Stimulated activated CD8-positive, alpha-beta memory T cell treated with anti-CD3 and anti-CD28 coated beads, Interleukin-7, amount 100 ng/mL, for 24 hours (primary cell): ENCODE measurements around the gene RCN2.
"Not testable (repeated sequence)": the region's sequence is repeated elsewhere in the genome, so short reads cannot be mapped to it uniquely, and the experiment has no call there.

Experiments
- DNase-seq: peaks from one replicate; pipeline ENCODE4 v3.0.0-alpha.2; 2020; ENCODE audit warnings: low read depth

Gene RCN2

GRCh38 chr15:76931397-76932134 lies at the start of gene RCN2:
Gene RCN2, plus strand, starts transcription at chr15:76931749. Its CDS starts 93 bp downstream, at chr15:76931842.
- DNase-seq = peak; percentile 84

DNA sequence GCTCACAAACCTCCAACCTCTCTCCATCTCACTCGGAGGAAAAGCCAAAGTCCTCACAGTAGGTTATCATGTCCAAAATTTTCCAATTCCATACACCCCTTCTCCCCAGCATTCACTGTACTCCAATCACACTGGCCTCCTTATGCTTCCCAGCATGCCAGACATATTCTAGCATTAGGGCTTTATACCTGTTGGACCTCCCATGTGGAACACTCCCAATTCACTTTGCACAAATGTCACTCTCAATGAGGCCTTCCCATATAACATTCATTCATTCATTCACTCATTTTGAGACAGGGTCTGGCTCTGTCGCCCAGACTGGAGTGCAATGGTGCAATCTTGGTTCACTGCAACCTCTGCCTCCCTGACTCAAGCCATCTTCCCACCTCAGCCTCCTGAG lies 46.3 kb upstream of the RCN2 start:
- no peak for DNase-seq

- not testable (repeated sequence) for DNase-seq
Observed at GRCh38 chr15:76887280-76888141, 44.0 kb upstream of the RCN2 start.

DNA sequence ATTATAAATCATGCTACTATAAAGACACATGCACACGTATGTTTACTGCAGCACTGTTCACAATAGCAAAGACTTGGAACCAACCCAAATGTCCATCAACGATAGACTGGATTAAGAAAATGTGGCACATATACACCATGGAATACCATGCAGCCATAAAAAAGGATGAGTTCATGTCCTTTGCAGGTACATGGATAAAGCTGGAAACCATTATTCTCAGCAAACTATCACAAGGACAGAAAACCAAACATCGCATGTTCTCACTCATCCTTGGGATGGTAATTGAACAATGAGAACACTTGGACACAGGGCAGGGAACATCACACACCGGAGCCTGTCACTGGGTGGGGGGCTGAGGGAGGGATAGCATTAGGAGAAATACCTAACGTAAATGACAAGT lies 38.7 kb upstream of the RCN2 start:
- not testable (repeated sequence) for DNase-seq

- DNase-seq = no peak
Observed at GRCh38 chr15:76894174-76894573, 37.4 kb upstream of the RCN2 start.

DNA sequence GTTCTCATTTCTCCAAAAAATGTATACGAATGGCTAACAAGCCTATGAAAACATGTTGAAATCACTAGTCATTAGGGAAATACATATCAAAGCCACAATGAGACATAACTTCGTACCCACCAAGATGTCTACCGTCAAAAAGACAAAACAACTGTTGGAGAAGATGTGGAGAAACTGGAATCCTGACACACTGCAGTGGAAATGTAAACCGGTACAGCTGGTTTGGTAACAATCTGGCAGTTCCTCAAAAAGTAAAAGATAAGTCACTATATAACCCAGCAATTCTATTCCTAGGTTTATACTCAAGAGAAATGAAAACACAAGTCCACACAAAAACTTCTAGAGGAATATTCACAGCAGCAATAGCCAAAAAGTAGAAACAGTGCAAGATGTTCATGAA lies 33.4 kb upstream of the RCN2 start:
- no peak for DNase-seq

GRCh38 chr15:76899176-76899930 lies 32.2 kb upstream of the RCN2 start:
- not testable (repeated sequence) for DNase-seq

DNA sequence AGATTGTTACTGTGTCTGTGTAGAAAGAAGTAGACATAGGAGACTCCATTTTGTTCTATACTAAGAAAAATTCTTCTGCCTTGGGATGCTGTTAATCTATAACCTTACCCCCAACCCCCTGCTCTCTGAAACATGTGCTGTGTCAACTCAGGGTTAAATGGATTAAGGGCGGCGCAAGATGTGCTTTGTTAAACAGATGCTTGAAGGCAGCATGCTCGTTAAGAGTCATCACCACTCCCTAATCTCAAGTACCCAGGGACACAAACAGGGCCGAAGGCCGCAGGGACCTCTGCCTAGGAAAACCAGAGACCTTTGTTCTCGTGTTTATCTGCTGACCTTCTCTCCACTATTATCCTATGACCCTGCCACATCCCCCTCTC lies 31.6 kb upstream of the RCN2 start:
- DNase-seq = not testable (repeated sequence)

DNA sequence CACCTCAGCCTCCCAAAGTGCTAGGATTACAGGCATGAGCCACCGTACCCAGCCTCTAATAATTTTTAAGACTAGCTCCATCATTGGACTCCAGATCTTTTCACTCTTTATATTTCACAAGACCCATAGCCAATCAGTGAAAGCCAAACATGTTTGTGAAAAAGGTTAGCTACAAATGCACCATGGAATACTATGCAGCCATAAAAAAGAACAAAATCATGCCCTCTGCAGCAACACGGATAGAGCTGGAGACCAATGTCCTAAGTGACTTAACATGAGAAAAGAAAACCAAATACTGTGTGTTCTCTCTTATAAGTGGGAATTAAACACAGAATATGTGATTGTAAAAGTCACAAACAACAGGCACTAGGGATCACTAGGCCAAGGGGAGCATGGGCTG lies 29.6 kb upstream of the RCN2 start:
- DNase-seq = no peak

DNA sequence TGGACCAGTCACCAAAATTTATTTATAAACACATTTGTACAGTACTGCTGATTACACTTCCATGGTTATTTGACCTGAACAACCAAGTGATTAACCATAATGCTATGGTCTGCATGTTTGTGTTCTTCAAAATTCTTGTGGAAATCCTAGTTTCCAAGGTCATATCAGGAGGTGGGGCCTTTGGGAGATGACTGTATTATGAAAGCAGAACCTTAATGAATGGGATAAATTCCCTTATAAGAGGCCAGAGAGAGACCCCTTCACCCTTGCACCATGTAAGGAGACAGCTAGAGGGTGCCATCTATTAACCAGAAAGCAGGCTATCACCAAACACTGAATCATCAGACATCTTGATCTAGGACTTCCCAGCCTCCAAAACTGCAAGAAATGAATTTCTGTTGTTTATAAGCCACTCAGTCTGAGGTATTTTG lies 28.3 kb upstream of the RCN2 start:
- no peak for DNase-seq

GRCh38 chr15:76904461-76905012 lies 27.0 kb upstream of the RCN2 start:
- DNase-seq = peak; percentile 2

GRCh38 chr15:76905013-76905839 lies 26.3 kb upstream of the RCN2 start, which contains the start of gene SCAPER:
Gene SCAPER, minus strand, starts transcription at chr15:76905340. Its CDS starts 21,523 bp downstream, at chr15:76883817.
- DNase-seq = peak; percentile 86

DNA sequence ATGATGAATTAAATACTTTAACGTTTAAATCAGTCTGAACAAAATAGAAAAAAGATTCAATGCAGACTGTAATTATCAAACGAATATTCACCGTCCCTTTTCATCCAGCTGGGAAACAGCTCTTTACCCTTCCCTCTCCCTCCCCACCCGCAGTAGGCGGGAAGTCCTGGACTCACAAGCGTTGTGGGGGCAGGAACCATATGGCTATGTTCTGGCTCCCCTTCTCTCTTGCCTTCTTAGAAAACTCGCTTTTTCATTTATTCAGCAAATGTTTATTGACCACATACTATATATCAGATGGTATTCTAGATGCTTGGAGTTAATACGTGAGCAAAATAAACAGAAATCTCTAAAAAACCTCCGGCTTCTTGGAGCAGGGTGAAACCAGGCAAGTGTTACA lies 25.7 kb upstream of the RCN2 start:
- DNase-seq = no peak

DNA sequence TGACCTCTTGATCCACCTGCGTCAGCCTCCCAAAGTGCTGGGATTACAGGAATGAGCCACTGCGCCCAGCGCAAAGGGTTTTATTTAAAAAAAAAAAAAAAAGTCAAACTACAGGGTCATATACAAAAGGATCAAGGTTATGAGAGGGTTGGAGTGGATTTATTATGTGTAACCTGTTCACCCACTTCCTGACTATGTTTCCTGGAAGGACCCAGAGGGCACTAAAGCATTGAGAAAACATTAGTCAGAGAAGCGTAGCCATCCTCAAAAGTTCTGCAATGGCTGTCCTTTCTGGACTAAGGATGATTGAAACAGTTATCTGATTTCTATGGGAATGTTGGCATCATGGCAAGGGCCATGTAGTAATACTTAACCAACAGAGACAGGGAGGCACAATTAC lies 19.1 kb upstream of the RCN2 start:
- no peak for DNase-seq

DNA sequence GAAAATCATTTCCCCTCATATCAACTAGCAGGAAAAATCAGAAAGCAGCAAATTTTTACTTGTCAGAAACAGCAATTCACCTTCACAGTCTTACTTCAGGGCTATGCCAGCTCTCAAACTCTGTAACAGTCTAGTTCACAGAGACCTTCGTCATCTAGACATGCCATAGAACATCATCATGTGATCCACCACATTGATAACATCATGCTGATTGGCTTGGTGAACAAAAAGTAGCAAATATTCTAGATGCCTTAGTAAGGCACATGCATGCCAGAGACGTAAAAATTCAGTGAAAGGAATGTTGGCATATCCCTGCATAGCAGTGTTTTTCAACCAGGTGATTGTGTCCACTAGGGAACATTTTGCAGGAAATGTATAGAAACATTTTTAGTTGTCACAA lies 17.8 kb upstream of the RCN2 start:
- DNase-seq = no peak

DNA sequence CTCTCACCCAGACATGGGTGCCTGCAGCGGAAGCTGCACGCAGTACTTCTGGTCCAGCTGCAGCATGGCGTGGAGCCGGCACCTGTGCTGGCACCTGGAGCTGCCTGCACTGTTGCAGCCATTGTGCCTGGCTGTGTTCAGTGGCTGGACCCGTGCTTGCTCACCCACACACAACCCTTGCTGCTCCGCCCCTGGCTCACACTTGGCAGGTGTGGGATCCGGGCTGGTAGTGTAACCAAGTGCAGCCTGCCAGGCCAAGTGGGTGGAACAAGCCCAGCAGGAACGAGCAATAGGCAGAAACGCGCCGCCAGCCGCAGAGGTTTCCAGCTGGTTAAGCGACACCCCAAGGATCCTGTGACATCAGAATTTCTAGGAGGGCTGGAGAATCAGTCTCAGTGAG lies 15.2 kb upstream of the RCN2 start:
- no peak for DNase-seq

DNA sequence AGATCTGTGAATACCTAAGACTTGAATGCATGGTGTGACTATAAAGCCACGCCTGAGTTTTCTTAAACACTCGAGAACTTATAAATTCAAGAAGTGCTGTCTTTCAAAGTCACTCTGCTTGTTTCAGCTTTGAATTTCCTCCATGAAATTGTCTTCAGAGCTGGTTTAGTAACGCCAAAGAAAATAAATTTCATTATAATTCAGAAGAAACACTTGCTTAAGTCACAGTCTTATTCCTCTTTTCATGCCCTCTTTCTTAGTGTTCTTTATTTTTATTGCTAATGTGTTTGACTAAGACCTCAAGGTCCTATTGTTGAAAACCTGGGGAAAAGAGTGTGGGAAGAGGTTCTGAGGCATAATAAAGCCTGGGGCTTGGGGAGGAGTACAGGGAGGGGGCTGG lies 3.3 kb upstream of the RCN2 start:
- no peak for DNase-seq

DNA sequence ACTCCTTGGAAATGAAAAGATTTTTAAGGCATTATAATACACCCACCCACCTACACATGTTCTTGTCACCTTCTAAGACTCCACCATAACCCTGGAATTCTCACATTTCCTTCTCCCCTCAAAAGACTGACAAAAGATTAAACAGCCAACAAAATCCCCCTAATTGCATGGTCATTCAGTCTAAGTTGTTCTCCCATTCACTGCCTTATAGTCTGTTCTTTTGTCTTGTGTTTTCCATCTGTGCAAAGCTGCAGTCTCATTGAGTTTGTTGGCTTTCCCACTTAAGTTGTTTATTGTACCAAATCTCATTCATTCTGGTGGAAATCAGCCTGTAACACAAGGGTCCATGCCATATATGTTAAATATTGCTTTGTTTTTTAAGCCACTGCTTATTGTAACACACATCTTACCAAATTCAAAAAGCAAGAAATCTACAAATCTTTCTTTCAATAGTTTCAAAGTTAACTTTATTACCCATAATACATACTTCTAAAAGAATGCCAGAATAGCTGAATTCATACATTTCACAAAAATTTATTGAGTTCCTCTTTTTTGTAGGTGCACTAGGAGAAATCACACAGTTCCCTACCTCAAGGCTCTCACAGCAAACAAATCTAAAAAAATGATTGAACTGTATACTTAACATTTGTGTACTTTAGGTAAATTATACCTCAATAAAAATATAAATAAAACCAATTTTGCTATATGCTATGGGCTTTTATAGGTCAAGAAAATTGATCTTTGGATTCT lies 2.4 kb upstream of the RCN2 start:
- DNase-seq = no peak

DNA sequence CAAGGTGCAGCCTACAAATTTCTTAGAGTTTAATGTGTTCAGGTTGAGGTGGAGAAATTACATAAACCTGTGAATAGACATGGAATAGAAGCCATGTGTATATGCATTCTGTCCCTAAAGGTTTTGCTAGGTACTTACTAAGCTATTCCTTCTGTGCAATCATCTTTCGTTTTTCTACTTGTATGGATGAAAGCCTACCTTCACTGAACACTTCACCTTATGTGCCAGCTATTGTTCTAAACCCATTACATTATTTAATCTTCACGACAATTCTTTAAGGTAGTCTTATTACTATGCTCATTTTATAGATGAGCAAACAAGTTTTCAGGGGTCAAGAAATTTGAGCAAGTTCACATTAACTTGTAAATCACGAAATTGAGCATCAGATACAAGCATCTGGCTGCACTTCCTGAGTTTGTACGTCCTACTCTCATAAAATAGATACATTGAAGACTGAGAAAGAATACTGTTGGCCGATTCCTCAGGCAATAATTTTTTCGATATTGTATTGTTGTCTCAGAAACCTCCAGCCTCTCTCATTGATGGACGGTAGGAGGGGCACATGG lies 635 bp upstream of the RCN2 start:
- no peak for DNase-seq
